Adrenal gland (tissue), 5 donors: ENCODE data around the gene MGMT.

Source experiments
- CTCF ChIP-seq, 6 experiments: fragments of 450-650 bp in 4 of 6; fragments of 200-600 bp in 2 of 6; sonication (generic) in 1 of 6; IDR thresholded peaks; 1 replicate in 5 of 6; 2 replicates in 1 of 6; pipeline versions ENCODE4 v1.5.1 to v1.8.0; 2016 to 2021; ENCODE audit warnings: antibody characterized with exemption in 6 of 6, mild to moderate bottlenecking in 2 of 6, moderate library complexity in 1 of 6
- POLR2A ChIP-seq, 2 donors: fragments of 450-650 bp; IDR thresholded peaks; one replicate each; pipeline ENCODE4 v1.6.1; 2017; ENCODE audit warnings: antibody characterized with exemption in 2 of 2, mild to moderate bottlenecking in 2 of 2, moderate library complexity in 1 of 2
- donor health status: DM: no; HTN: no; CAD: no.

GRCh38 chr10:129807211-129807610, 340.2 kb downstream of the MGMT start:
- TF ChIP-seq CTCF (IDR thresholded peaks at IDR 0.05), result no peak
- no peak for TF ChIP-seq POLR2A (IDR thresholded peaks at IDR 0.05)
